ENCODE measurements around the gene PHKB. TPM values are rescaled to one million over a fixed set of nuclear protein-coding genes. Genes with fewer than 3 reads are reported as not detected.
"Not testable (repeated sequence)": the region's sequence is repeated elsewhere in the genome, so short reads cannot be mapped to it uniquely, and the experiment has no call there.

Gene PHKB
- total RNA-seq, result 194 TPM

GRCh38 chr16:47460711-47461597 is at the start of gene PHKB, which contains the start of gene ITFG1:
Gene PHKB, plus strand, starts transcription at chr16:47461331. Its CDS starts 20 bp downstream, at chr16:47461351.
Gene ITFG1, minus strand, starts transcription at chr16:47461063. Its CDS starts 18 bp downstream, at chr16:47461045.
- DNase-seq (ENCODE audit: low spot score in 2 of 2) (peak; percentile 85 to 89), FAIRE-seq (no peak)

DNA sequence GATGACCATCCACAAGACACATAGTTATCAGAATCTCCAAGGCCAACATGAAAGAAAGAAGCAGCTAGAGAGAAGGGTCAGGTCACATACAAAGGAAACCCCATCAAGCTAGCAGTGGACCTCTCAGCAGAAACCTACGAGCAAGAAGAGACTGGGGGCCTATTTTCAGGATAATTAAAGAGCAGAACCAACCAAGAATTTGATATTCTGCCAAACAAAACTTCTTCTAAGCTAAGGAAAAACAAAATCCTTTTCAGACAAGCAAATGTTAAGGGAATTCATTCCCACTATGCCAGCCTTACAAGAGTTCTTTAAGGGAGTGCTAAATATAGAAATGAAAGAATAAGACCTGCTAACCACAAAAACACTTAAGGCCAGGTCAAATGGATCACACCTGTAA is 48.1 kb upstream of the PHKB start:
- no peak for FAIRE-seq
- no peak for DNase-seq (ENCODE audit: low spot score in 2 of 2)

DNA sequence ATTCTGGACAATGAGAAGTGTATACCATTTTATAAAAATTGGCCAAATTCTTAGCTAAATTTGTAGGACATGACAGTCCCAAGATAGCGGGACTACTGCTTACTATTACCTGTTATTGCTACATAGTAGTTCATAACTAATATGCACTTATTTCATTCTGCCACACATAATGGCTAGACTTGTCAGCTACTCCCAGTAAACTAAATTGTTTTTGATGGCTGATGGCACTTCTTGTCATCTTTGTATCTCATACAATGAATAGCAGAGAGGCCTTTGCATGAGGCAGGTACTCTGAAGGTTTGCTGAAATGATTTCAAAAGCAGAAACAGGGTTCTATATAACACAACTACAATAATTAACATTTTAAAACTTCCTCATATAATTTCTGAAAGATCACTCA is 44.3 kb upstream of the PHKB start:
- FAIRE-seq, result no peak
- no peak for DNase-seq (ENCODE audit: low spot score in 2 of 2)

DNA sequence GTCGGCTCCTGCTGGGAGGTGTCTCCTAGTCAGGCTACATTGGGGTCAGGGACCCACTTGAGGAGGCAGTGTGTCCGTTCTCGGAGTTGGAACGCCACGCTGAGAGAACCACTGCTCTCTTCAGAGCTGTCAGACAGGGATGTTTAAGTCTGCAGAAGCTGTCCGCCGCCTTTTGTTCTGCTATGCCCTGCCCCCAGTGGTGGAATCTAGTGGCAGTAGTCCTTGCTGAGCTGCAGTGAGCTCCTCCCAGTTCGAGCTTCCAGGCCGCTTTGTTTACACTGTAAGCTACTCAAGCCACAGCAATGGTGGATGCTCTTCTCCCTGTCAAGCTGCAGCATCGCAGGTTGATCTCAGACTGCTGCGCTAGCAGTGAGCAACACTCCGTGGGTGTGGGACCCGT is 36.3 kb upstream of the PHKB start:
- DNase-seq (ENCODE audit: low spot score in 2 of 2) (no peak), FAIRE-seq (no peak)

DNA sequence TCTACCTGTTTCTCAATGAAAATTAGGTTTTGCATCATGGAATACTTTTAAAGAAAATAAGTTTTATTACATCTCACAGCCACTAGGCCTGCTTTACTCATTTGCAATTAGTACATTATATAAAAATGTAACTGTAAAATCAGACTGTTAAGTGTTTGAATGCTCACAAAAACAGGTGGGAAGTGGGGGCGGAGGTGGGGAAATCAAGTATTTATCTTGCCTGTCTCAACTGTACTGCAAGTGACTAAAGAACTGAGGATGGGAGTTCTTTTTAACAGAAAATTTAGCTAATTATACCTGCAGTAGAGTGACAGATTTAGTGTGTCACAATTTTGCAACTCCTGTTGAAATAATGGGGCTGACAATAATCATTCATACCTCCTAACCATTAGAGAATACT is 34.3 kb upstream of the PHKB start:
- DNase-seq (ENCODE audit: low spot score in 2 of 2) (no peak), FAIRE-seq (no peak)

GRCh38 chr16:47431960-47432359 is 29.2 kb upstream of the PHKB start:
- FAIRE-seq (no peak), DNase-seq (ENCODE audit: low spot score in 2 of 2) (no peak)

- FAIRE-seq; DNase-seq (ENCODE audit: low spot score in 2 of 2): not testable (repeated sequence)
These were observed 26.9 kb upstream of the PHKB start for GRCh38 chr16:47434274-47434673.

DNA sequence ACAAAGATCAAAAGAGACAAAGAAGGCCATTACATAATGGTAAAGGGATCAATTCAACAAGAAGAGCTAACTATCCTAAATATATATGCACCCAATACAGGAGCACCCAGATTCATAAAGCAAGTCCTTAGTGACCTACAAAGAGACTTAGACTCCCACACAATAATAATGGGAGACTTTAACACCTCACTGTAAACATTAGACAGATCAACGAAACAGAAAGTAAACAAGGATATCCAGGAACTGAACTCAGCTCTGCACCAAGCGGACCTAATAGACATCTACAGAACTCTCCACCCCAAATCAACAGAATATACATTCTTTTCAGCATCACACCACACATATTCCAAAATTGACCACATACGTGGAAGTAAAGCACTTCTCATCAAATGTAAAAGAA is 21.1 kb upstream of the PHKB start:
- FAIRE-seq; DNase-seq (ENCODE audit: low spot score in 2 of 2): not testable (repeated sequence)

- not testable (repeated sequence) for DNase-seq (ENCODE audit: low spot score in 2 of 2); FAIRE-seq
These were observed 18.2 kb upstream of the PHKB start for GRCh38 chr16:47442884-47443283.

- FAIRE-seq (no peak), DNase-seq (ENCODE audit: low spot score in 2 of 2) (no peak)
These were observed 14.7 kb upstream of the PHKB start for GRCh38 chr16:47446431-47446830.

DNA sequence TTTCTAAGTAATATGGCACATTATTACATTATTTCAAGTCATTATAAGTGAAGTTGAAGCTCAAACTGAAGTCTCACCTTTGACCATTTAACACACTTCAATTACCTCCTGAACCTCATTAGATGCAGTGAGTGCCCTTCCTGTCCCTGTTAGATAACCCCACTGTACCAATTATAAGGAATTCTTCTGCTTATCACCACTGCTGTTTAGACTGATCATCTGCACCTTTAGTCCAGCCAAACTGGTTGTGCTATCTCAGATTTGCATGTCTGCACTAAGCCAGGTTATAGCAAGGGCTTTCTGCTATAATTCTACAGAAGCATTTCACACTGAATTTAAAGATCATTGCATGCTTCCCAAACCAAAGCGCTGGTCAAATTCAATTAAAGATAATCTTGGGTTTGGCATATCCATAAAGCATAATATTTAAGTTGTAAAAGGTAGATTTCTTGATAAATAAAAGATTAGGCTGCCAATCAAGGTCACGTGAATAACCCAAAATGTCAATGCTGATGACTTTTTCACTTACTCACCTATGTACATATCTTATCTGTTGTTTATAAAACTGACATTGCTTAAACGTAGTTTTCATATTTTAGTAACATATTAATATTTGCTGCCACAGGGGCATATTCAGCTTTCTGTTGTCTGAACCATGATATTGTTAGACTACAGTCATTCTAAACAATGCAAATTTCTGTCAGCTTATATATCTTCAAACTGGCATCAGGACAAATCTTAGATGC is 12.1 kb upstream of the PHKB start:
- DNase-seq (ENCODE audit: low spot score in 2 of 2) (no peak), FAIRE-seq (no peak)

GRCh38 chr16:47449788-47450187 is 11.3 kb upstream of the PHKB start:
- FAIRE-seq (peak; percentile 21), DNase-seq (ENCODE audit: low spot score in 2 of 2) (no peak)

DNA sequence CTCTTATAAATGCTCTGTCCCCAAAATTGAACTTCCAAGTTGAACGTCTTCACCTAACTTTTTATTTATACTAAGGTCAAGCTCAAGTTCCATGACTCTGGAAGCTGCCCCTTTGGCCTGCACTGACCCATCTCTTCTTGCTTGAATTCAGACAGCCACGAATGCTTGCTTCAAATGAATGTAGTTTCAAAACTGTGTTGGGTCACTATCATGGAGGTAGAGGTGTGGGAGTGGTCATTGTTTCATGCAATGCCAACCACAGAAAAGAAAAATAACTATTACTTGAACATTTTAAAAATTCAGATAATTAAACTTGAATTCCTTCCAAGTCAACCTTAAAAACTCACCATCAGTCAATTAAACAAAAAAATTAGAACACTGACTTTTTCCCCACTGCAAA is 2.8 kb upstream of the PHKB start:
- DNase-seq (ENCODE audit: low spot score in 2 of 2) (no peak), FAIRE-seq (no peak)

DNA sequence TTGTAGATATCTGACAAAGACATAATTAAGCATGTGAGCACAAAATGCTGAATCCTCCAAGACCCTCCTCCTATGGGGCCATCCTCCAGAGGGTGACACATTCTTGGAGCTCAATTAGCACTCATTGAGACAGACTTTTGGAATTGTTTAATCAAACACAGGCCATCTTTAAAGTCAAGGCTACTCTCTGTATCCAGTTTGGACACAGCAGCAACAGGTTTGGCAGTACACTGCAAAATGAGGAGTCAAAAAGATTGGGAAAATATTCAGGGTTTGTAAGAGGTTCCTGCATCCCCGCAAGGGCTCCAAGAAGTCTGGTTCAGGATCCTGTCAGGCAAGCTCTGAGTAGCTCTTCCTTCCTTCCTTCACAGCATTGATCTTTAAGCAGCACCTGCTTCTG is 1.5 kb upstream of the PHKB start:
- DNase-seq (ENCODE audit: low spot score in 2 of 2) (no peak), FAIRE-seq (no peak)

DNA sequence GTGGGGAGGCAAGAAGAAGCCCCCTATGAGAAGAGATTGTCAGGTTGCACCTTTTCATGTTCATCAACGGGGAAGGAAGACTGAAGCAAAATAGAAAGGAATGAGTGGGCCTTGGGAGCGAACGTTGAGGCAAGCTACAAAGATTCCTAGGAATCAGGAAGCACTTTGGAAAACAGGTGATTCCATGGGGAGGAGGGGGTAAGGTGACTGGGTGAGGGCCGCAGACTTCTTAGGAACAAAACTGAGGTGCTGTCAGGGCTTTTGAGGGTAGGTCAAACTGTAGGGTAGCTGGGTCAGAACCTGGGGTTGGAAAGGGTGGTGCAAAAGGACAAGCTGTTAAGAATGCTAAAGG is 796 bp upstream of the PHKB start:
- no peak for FAIRE-seq

GRCh38 chr16:47461598-47462266 is 601 bp downstream of the PHKB start:
- FAIRE-seq (no peak), DNase-seq (ENCODE audit: low spot score in 2 of 2) (peak in 1 of 2 donors; percentile 11)

More for the DNA sequence above, 796 bp upstream of the PHKB start:
- DNase-seq (ENCODE audit: low spot score in 2 of 2), result no peak

DNA sequence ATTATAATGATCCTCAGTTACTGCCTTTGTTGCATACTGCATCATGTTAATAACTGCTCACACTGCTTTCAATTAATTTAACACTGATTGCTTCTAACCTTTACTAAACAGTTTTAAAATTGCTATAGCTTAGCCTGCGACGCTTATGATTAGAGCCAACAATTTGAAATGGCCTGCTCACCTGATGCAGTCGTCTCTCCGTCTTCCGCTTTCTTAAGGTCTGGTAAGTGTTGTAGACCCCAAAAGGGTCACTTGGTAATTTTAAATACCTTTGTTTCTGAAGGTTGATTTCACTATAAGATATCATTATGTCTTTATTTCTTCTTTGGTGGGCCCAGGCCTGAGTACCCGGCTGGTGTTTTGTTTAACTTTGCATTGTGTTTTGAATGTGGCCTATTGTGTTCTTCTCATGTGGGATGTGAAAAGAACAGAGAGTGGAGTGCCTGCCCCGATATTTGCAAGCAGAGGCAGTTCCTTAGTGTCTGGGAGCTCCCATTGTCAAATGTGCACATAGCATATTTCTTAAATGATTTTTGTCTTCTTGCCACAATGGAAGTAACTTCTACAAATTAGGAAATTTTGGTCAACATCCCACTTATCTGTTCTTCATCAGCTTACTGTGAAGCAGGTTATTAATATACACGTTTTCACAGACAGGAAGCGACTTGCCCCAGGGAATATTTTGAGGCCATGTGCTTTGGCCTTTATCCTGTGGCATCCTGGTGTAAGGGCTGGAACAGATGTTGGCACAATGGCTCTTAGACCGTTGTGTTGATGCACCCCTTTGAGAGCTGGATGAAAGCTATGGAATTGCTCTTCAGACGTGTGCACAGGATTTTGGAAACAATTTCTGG is 2.9 kb downstream of the PHKB start:
- DNase-seq (ENCODE audit: low spot score in 2 of 2) (no peak), FAIRE-seq (no peak)

GRCh38 chr16:47465919-47466630 is 4.9 kb downstream of the PHKB start:
- DNase-seq (ENCODE audit: low spot score in 2 of 2) (no peak), FAIRE-seq (no peak)

DNA sequence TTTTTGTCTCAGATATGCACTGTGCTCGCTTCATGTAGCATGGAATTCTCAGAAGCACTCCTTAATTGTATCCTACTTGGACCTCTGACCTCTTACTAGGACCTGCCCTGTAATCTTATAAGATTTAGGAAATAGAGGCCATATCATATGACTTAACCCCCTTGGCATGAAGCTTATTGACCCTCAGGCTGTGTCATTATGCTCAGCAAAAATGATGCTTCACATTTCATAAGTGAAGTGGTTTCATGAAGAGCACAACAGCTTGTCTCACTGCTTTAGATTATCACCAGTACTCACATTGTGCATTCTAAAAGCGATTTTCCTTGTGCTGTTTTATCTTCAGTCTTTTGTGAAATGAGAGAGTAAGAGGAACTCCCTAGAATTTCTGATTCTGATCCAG is 6.4 kb downstream of the PHKB start:
- no peak for DNase-seq (ENCODE audit: low spot score in 2 of 2)
- FAIRE-seq, result no peak

Measured in frontal cortex (tissue), 4 donors.